BLaER1 (cell line): ENCODE measurements around the gene COL27A1.

Experiments
- H3K27ac ChIP-seq: shearing (Covaris generic); formaldehyde crosslinking; 2 replicates; pipeline ENCODE4 v1.8.1; 2022
- H3K27me3 ChIP-seq: shearing (Covaris generic); formaldehyde crosslinking; 2 replicates; pipeline ENCODE4 v1.8.1; 2022
- H3K36me3 ChIP-seq: shearing (Covaris generic); formaldehyde crosslinking; 2 replicates; pipeline ENCODE4 v1.8.1; 2022
- H3K4me1 ChIP-seq: shearing (Covaris generic); formaldehyde crosslinking; 2 replicates; pipeline ENCODE4 v1.8.1; 2022
- H3K4me2 ChIP-seq: shearing (Covaris generic); formaldehyde crosslinking; 2 replicates; pipeline ENCODE4 v1.8.1; 2022
- H3K4me3 ChIP-seq: shearing (Covaris generic); formaldehyde crosslinking; 2 replicates; pipeline ENCODE4 v1.8.1; 2022
- H3K9ac ChIP-seq: shearing (Covaris generic); formaldehyde crosslinking; 2 replicates; pipeline ENCODE4 v1.8.1; 2022
- H3K9me3 ChIP-seq: shearing (Covaris generic); formaldehyde crosslinking; 2 replicates; pipeline ENCODE4 v1.8.1; 2022
- H4K20me1 ChIP-seq: shearing (Covaris generic); formaldehyde crosslinking; 2 replicates; pipeline ENCODE4 v1.8.1; 2022
- Cebpa-rat ChIP-seq: shearing (Covaris generic); IDR thresholded peaks from 2 replicates; pipeline ENCODE4 v1.8.1; 2022

COL27A1 gene

GRCh38 chr9:114247491-114247890 is 92.2 kb downstream of the COL27A1 start:
- Histone ChIP-seq H3K27ac (no peak overlapping the region), H3K4me1 (no peaks in the 10 kb centered on the region), H3K9me3 (no peaks in the 10 kb centered on the region), H3K4me3 (no peak overlapping the region), H3K9ac (no peak overlapping the region), H3K27me3 (no peaks in the 10 kb centered on the region), H3K36me3 (peaks cover 97% of the 10 kb centered on the region), H3K4me2 (no peak overlapping the region), H4K20me1 (no peaks in the 10 kb centered on the region)
- no peak for TF ChIP-seq Cebpa-rat

- no peaks in the 10 kb centered on the region for H3K27me3 ChIP-seq
- no peak overlapping the region for H3K27ac ChIP-seq
- H3K9me3 ChIP-seq, result no peaks in the 10 kb centered on the region
- H3K4me1 ChIP-seq, result no peaks in the 10 kb centered on the region
- no peak overlapping the region for H3K4me3 ChIP-seq
- H4K20me1 ChIP-seq, result no peaks in the 10 kb centered on the region
- no peak overlapping the region for H3K9ac ChIP-seq
- TF ChIP-seq Cebpa-rat, result no peak
- H3K4me2 ChIP-seq, result no peak overlapping the region
- peaks cover 94% of the 10 kb centered on the region for H3K36me3 ChIP-seq
Observed at GRCh38 chr9:114248299-114248707, 93.0 kb downstream of the COL27A1 start.

- H3K27me3 ChIP-seq, result no peaks in the 10 kb centered on the region
- H3K9ac ChIP-seq, result no peak overlapping the region
- H4K20me1 ChIP-seq, result no peaks in the 10 kb centered on the region
- TF ChIP-seq Cebpa-rat, result no peak
- H3K4me2 ChIP-seq, result no peak overlapping the region
- peaks cover 85% of the 10 kb centered on the region for H3K36me3 ChIP-seq
- no peaks in the 10 kb centered on the region for H3K9me3 ChIP-seq
- no peak overlapping the region for H3K4me3 ChIP-seq
- H3K27ac ChIP-seq, result no peak overlapping the region
- H3K4me1 ChIP-seq, result no peaks in the 10 kb centered on the region
Observed at GRCh38 chr9:114249424-114250234, 94.3 kb downstream of the COL27A1 start.

GRCh38 chr9:114250235-114250568 is 94.9 kb downstream of the COL27A1 start:
- Histone ChIP-seq H3K4me2 (no peak overlapping the region), H3K9ac (no peak overlapping the region), H3K4me1 (no peaks in the 10 kb centered on the region), H4K20me1 (no peaks in the 10 kb centered on the region), H3K4me3 (no peak overlapping the region), H3K27me3 (no peaks in the 10 kb centered on the region), H3K36me3 (peaks cover 85% of the 10 kb centered on the region), H3K27ac (no peak overlapping the region), H3K9me3 (no peaks in the 10 kb centered on the region)
- no peak for TF ChIP-seq Cebpa-rat

- H3K4me1 ChIP-seq, result no peaks in the 10 kb centered on the region
- H4K20me1 ChIP-seq, result no peaks in the 10 kb centered on the region
- H3K9me3 ChIP-seq, result no peaks in the 10 kb centered on the region
- no peak for TF ChIP-seq Cebpa-rat
- H3K4me3 ChIP-seq, result no peak overlapping the region
- peaks cover 85% of the 10 kb centered on the region for H3K36me3 ChIP-seq
- H3K9ac ChIP-seq, result no peak overlapping the region
- H3K27me3 ChIP-seq, result no peaks in the 10 kb centered on the region
- no peak overlapping the region for H3K4me2 ChIP-seq
- H3K27ac ChIP-seq, result no peak overlapping the region
Observed at GRCh38 chr9:114250648-114251047, 95.3 kb downstream of the COL27A1 start.

- TF ChIP-seq Cebpa-rat, result no peak
- no peak overlapping the region for H3K4me3 ChIP-seq
- H3K27ac ChIP-seq, result no peak overlapping the region
- H3K27me3 ChIP-seq, result no peaks in the 10 kb centered on the region
- H3K9me3 ChIP-seq, result no peaks in the 10 kb centered on the region
- peaks cover 72% of the 10 kb centered on the region for H3K36me3 ChIP-seq
- no peak overlapping the region for H3K9ac ChIP-seq
- H3K4me2 ChIP-seq, result no peak overlapping the region
- H4K20me1 ChIP-seq, result no peaks in the 10 kb centered on the region
- H3K4me1 ChIP-seq, result no peaks in the 10 kb centered on the region
Observed at GRCh38 chr9:114252394-114252793, 97.1 kb downstream of the COL27A1 start.

- no peaks in the 10 kb centered on the region for H4K20me1 ChIP-seq
- H3K9me3 ChIP-seq, result no peaks in the 10 kb centered on the region
- no peak overlapping the region for H3K4me3 ChIP-seq
- H3K36me3 ChIP-seq, result peaks cover 73% of the 10 kb centered on the region
- no peak overlapping the region for H3K27ac ChIP-seq
- TF ChIP-seq Cebpa-rat, result no peak
- H3K4me1 ChIP-seq, result no peaks in the 10 kb centered on the region
- H3K9ac ChIP-seq, result no peak overlapping the region
- H3K4me2 ChIP-seq, result no peak overlapping the region
- H3K27me3 ChIP-seq, result no peaks in the 10 kb centered on the region
Observed at GRCh38 chr9:114256827-114257328, 101.5 kb downstream of the COL27A1 start.

DNA sequence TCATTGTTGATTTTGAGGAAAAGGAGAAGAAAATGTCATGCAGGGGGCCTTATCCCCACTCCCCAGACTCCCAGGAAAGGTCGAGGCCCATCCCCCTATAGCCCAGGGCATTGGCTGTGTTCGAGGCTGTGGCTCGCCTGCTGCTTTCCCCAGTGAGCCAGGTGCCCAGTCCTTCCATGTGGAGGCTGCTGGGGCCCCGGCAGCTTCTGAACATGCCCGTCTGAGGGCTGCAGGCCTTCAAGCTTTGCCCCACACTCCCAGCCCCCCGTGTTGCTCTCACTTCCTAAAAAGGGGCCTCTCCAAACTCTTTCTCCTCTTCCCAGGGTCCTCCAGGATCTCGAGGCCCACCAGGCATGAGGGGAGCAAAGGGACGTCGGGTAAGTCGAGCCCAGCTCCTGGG is 102.9 kb downstream of the COL27A1 start:
- H3K4me1 ChIP-seq, result no peaks in the 10 kb centered on the region
- H3K4me3 ChIP-seq, result no peak overlapping the region
- no peak for TF ChIP-seq Cebpa-rat
- no peaks in the 10 kb centered on the region for H4K20me1 ChIP-seq
- peaks cover 68% of the 10 kb centered on the region for H3K36me3 ChIP-seq
- no peaks in the 10 kb centered on the region for H3K27me3 ChIP-seq
- H3K9ac ChIP-seq, result no peak overlapping the region
- H3K27ac ChIP-seq, result no peak overlapping the region; the same call in 1 of the 2 replicates
- no peaks in the 10 kb centered on the region for H3K9me3 ChIP-seq
- no peak overlapping the region for H3K4me2 ChIP-seq

DNA sequence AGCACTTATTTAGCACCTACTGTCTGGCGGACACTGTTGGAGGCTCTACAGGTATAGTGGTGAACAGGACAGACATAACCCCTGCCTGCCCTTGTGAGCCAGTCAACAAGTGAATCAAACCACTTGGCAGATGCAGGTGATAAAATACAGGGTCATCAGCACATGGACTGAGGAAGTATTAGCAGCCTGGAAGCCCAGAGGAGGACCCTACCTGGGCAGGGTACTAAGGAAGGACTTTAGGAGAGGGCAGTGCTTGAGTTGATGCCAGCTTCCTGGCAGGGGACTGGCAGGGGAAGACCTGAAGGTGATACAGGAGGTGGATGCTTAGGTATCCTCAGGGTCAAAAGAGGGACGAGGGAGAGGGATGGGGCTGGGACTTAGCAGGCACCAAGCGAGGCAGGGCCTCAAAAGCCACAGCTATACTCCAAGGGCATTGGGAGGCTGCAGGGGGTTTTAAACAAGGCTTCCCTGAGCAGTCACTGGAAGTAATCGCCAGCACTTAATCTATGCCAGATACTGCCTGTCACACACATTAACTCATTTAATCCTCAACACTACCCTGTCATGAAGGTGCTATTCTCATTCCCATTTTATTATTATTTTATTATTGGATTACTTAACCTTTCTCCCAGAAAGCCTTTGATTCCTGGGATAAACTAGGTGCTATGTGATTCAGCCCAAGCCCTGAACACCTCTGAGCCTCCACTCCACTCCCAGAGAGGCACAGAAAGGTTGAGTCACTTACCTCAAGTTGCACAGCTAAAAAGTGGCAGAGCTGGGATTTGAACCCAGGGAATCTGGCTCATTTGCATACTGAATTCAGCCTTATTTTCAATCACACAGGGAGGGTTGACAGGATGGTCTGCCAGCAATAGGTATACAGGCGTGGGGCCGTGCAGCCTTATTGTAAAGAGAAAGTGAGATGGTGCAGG is 103.8 kb downstream of the COL27A1 start:
- H3K27me3 ChIP-seq, result no peaks in the 10 kb centered on the region
- H3K4me3 ChIP-seq, result no peak overlapping the region
- H3K9ac ChIP-seq, result no peak overlapping the region
- H4K20me1 ChIP-seq, result no peaks in the 10 kb centered on the region
- H3K4me1 ChIP-seq, result no peaks in the 10 kb centered on the region
- H3K27ac ChIP-seq, result no peak overlapping the region
- H3K9me3 ChIP-seq, result no peaks in the 10 kb centered on the region
- H3K4me2 ChIP-seq, result no peak overlapping the region
- no peak for TF ChIP-seq Cebpa-rat
- H3K36me3 ChIP-seq, result peaks cover 77% of the 10 kb centered on the region
